ENCODE results near the gene AMMECR1. TPM values are rescaled to one million over a fixed set of nuclear protein-coding genes. Genes with fewer than 3 reads are reported as not detected.

The AMMECR1 gene
- total RNA-seq: 22.0 and 42.3 TPM in 2 replicates

GRCh38 chrX:110317820-110318663 is at the start of gene AMMECR1:
Gene AMMECR1, minus strand, starts transcription at chrX:110318085. Its CDS starts 14 bp downstream, at chrX:110318071.

GRCh38 chrX:110358548-110358947 is 40.7 kb upstream of the AMMECR1 start, which contains the start of gene RTL9:
Gene RTL9, plus strand, starts transcription at chrX:110358848. Its CDS starts 91,770 bp downstream, at chrX:110450618.

Other genes starting within 250 kb of the AMMECR1 start
- 3.1 and 11.2 TPM in 2 replicates for gene RTL9, start 40.8 kb upstream of the AMMECR1 start, total RNA-seq